WI38 (cell line): ENCODE data around the gene AARS1.
"Not testable (repeated sequence)": the region's sequence is repeated elsewhere in the genome, so short reads cannot be mapped to it uniquely, and the experiment has no call there.

Experiments used
- H3K4me3 ChIP-seq: 2 replicates; pipeline ENCODE4 v1.5.1; 2011; ENCODE audit warnings: low read depth, mild to moderate bottlenecking, control low read depth, low read length
- TF ChIP-seq, protein P1 (sequence below): IDR thresholded peaks from 2 replicates; pipeline ENCODE4 v1.5.1; 2012; ENCODE audit warnings: low read depth, mild to moderate bottlenecking, control low read depth, low read length

The AARS1 gene

DNA sequence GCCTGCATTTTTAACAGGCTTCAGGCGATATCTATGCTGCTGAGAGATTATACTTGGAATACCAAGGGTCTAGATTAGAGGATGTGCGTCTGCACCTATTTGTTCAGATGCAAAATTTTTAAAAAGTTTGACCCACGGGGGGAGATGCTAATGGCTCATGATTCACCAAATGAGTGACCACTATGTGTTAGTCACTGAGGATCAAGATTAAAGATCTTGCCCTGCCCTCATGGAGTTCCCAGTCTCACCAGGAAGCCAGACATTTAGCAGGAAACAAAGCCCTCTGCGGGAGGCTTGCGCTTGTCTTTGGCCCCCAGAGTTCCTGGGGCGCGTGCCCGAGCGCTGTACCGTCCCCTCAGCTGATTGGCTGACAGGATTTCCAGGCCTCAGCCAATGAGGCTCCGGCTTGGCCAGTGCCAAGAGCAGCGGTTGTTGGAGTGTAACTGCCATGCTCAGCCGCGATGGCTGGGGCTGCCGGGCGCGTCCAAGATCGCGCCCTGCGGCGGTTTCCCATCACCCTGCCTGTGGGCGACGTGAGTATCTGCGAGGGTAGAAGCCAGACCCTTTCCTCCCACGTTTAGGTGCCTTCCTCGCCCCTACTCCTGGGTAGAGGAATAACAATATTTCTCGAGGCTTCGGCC lies 5.2 kb upstream of the AARS1 start:
- H3K4me3 ChIP-seq = no peak overlapping the region
- TF ChIP-seq, protein P1, sequence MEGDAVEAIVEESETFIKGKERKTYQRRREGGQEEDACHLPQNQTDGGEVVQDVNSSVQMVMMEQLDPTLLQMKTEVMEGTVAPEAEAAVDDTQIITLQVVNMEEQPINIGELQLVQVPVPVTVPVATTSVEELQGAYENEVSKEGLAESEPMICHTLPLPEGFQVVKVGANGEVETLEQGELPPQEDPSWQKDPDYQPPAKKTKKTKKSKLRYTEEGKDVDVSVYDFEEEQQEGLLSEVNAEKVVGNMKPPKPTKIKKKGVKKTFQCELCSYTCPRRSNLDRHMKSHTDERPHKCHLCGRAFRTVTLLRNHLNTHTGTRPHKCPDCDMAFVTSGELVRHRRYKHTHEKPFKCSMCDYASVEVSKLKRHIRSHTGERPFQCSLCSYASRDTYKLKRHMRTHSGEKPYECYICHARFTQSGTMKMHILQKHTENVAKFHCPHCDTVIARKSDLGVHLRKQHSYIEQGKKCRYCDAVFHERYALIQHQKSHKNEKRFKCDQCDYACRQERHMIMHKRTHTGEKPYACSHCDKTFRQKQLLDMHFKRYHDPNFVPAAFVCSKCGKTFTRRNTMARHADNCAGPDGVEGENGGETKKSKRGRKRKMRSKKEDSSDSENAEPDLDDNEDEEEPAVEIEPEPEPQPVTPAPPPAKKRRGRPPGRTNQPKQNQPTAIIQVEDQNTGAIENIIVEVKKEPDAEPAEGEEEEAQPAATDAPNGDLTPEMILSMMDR = no peak

DNA sequence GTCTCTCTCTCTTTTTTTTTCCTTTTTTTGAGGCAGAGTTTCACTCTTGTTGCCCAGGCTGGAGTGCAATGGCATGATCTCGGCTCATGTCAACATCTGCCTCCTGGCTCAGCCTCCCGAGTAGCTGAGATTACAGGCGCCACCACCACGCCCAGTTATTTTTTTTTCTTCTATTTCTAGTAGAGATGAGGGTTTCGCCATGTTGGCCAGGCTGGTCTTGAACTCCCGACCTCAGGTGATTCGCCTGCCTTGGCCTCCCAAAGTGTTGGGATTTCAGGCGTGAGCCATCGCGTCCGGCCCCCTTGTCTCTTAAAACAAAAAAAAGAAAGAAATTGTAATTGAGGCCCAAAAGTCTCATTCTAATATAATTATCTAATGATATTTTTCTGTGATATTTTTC lies 2.8 kb upstream of the AARS1 start:
- not testable (repeated sequence) for H3K4me3 ChIP-seq

DNA sequence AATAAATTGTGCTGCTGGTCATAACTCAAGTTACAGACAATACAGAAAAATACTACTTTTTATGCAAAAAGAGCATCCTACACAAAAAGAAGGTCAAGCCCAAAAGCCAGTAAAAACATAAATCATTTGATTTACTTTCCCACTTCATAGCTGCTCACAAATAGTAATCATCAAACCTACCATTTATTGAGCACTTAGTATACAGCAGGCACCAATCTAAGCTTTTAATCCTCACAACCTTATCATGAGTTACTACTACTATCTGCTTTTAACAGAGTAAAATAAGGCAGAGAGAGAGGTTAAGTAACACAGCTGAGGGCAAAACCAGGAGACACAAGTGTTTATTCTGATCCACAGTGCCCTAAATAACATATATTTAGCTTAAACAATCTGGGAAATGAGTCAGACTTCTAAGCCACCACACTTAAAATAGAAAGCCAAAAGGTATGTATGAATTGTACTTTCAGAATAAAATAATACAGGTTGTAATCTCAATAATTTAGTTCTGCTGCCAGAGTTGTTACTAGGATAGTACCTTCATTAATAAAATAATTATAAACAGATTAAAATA lies 1.7 kb upstream of the AARS1 start:
- TF ChIP-seq, protein P1 = no peak
- H3K4me3 ChIP-seq = no peak overlapping the region

DNA sequence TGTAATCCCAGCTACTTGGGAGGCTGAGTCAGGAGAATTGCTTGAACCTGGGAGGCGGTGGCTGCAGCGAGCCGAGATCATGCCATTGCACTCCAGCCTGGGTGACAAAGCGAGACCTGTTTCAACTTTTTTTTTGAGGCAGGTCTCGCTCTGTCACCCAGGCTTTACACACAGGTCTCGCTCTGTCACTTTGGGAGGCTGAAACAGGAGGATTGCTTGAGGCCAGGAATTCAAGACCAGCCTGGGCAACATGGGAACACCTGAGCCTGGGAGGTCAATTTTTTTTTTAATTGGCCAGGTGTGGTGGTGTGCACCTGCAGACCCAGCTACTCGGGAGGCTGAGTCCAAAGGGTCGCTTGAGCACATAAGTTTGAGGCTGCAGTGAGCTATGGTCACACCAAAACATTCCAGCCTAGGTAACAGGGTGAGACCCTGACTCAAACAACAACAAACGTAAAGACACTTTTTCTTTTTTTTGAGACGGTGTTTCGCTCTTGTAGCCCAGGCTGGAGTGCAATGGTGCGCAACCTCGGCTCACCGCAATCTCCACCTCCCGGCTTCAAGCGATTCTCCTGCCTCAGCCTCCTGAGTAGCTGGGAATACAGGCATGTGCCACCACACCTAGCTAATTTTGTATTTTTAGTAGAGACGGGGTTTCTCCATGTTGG lies 1.9 kb downstream of the AARS1 start:
- not testable (repeated sequence) for H3K4me3 ChIP-seq

DNA sequence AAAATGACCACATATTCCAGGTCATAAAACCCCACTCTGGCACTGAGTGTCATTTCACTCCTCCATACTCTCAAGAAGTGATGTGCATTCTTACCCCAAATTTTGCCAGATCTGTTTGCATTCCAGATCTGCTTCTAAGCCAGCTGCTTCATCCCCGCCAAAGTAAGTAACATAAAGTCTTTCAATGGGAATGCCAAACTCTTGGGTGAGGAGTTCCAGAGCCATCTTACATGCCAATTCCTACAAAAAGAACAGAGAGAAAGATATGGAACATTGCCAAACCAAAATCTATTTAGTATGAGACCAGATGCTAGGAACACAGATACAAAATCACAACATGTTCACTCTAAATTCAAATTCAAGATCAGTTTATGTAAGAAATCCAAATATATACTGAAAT lies 12.9 kb downstream of the AARS1 start:
- TF ChIP-seq, protein P1 = no peak
- no peak overlapping the region for H3K4me3 ChIP-seq

DNA sequence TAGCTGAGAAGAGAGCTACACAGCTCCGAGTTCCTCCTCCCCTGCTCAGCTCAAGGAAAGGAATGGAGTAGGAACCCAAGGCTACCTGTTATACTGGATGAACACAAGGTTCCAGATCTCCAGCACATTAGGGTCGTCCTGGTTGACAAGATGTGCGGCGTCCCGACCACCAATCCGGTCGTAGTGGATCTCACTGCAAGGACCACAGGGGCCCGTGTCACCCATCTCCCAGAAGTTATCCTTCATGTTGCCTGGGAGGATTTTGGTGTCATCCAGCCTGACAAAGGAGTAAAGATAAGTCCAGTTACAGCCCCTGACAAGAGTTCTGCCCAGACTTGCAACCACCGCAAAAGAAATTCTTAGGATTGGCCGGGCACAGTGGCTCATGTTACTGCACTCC lies 17.6 kb downstream of the AARS1 start:
- no peak overlapping the region for H3K4me3 ChIP-seq
- TF ChIP-seq, protein P1 = no peak

DNA sequence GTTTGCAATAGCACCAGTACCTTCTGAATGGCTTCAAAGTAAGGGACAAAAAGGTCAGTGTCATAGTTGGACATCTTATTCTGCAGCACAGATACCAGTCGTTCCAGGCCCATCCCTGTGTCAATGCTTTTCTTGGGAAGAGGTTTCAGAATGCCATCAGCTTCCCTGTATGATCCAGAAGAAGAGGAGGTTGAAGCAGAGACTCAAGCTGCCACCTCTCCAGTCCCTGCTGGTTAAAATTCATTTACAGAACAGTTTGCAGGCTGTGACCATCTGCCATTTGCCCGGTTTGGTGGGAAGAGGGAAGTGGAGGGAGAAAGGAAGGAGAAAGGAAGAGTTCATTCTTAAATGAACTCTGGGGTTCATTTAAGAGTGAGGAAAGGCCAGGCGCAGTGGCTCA lies 19.1 kb downstream of the AARS1 start:
- TF ChIP-seq, protein P1 = no peak
- H3K4me3 ChIP-seq = no peak overlapping the region

DNA sequence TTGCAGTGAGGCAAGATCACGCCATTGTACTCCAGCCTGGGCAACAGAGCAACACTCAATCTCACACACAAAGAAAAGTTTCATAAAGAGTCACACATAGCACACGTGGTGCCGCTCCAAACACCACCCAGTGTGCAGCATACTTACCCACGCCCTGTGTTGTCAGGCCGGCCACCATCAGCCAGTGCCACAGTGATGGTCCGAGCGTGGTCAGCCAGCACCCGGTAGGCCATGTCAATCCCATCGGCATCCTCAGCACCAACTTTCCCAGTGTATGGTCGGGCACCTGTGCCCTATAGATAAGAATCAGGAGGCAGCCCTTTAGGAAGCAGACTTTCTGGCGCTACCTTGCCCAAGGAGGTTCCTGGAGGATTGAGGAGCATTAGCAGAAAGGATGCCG lies 19.8 kb downstream of the AARS1 start:
- H3K4me3 ChIP-seq = no peak overlapping the region
- TF ChIP-seq, protein P1 = no peak

DNA sequence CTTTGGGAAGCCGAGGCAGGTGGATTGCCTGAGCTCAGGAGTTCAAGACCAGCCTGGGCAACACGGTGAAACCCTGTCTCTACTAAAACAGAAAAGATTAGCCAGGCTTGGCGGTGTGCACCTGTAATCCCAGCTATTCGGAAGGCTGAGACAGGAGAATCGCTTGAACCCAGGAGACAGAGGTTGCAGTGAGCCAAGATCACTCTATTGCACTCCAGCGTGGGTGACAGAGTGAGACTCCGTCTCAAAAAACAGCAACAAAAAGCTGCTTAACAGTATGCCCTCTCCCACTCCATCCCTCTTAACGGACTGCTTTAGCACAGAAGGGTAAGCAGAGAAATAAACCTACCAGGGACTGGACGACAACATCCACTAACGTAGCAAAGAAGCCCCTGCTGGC lies 21.4 kb downstream of the AARS1 start:
- not testable (repeated sequence) for H3K4me3 ChIP-seq
